ENCODE results near the gene SRPRA. TPM values are rescaled to one million over a fixed set of nuclear protein-coding genes. Genes with fewer than 3 reads are reported as not detected.

Gene SRPRA
- total and polyA plus RNA-seq, 10 of the 15 experiments (the other 5 are each of a cell fraction or from before 2014, with no cell fraction given) = 29.6 to 131 (median 92.8) TPM

DNA sequence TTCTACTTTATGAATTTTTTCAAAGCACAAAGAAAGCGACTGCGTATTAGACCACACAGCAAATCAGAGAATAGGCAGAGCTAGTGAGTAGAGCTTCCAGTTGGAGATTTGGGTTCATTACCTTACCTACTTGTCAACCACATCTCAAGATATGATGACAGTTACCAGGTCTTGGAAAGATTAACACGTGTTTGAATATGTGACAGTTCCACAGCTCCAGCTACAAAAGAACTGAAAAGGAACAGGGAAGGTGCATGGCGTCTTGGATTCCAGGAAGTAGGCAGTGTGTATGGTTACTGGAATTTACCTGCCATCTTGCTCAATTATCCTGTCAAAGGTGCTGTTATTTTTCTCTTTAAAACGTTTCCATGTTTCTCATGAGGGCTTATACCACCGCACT is 19.5 kb upstream of the SRPRA start:
- Histone ChIP-seq H3K79me2 (ENCODE audit: control insufficient read depth, insufficient read depth, low read length) (peaks cover 6% of the 10 kb centered on the region), H3K27ac (ENCODE audit: control insufficient read depth, insufficient read depth) (no peak overlapping the region), H3K4me3 (no peak overlapping the region), H2AFZ (ENCODE audit: control insufficient read depth, low read depth, low read length) (no peak overlapping the region), H3K4me1 (ENCODE audit: control insufficient read depth, insufficient read depth, low read length) (peaks cover 16% of the 10 kb centered on the region), H3K9me3 (replicated peaks; ENCODE audit: control insufficient read depth, insufficient read depth, low read length) (no peaks in the 10 kb centered on the region), H3K4me2 (ENCODE audit: control insufficient read depth, insufficient read depth) (no peak overlapping the region), H3K9ac (ENCODE audit: control insufficient read depth, insufficient read depth, low read length) (no peak overlapping the region), H3K27me3 (replicated peaks in 1 of 2; ENCODE audit: control insufficient read depth in 2 of 2, insufficient read depth in 2 of 2, low read length in 1 of 2) (no peaks in the 10 kb centered on the region), H3K36me3 (ENCODE audit: control insufficient read depth in 2 of 2, insufficient read depth in 2 of 2, low read length in 1 of 2) (peaks cover 6 to 10% of the 10 kb centered on the region in 2 experiments; a peak in 3 of 4 replicates), H4K20me1 (ENCODE audit: control insufficient read depth, insufficient read depth) (no peaks in the 10 kb centered on the region)
- WGBS (ENCODE audit: insufficient coverage, insufficient replicate concordance, low lambda C conversion rate, missing lambda C conversion rate) = 55% methylated on average over 6 of the region's 6 CpGs
- FAIRE-seq (no peak), DNase-seq (ENCODE audit: low read depth, low spot score) (no peak), ATAC-seq (no peak)
- POLR2A ChIA-PET = no interaction called here
- intact Hi-C loops (cut with micrococcal nuclease; ENCODE audit: unreplicated experiment) = no loop called here
- in situ Hi-C loops (cut with MboI) = no loop called here
- TF ChIP-seq TCF12 (IDR thresholded peaks at IDR 0.05; ENCODE audit: low read depth, low read length) (no peak), NR2F1 (conservative IDR thresholded peaks at IDR 0.05) (no peak), MEF2A (IDR thresholded peaks at IDR 0.05; ENCODE audit: insufficient read depth, low read depth, low read length) (no peak), CREM (IDR thresholded peaks at IDR 0.05; ENCODE audit: low read depth) (no peak), BCL11A (IDR thresholded peaks at IDR 0.05; ENCODE audit: low read depth, low read length) (no peak), BACH1 (IDR thresholded peaks at IDR 0.05; ENCODE audit: borderline replicate concordance) (no peak), RAD51 (IDR thresholded peaks at IDR 0.05) (no peak)
- TF ChIP-seq, protein P1, sequence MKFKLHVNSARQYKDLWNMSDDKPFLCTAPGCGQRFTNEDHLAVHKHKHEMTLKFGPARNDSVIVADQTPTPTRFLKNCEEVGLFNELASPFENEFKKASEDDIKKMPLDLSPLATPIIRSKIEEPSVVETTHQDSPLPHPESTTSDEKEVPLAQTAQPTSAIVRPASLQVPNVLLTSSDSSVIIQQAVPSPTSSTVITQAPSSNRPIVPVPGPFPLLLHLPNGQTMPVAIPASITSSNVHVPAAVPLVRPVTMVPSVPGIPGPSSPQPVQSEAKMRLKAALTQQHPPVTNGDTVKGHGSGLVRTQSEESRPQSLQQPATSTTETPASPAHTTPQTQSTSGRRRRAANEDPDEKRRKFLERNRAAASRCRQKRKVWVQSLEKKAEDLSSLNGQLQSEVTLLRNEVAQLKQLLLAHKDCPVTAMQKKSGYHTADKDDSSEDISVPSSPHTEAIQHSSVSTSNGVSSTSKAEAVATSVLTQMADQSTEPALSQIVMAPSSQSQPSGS (IDR thresholded peaks at IDR 0.05; ENCODE audit: low read length) = no peak
- SMC1A ChIA-PET (ENCODE audit: uncharacterized antibody, unreplicated experiment) = no interaction called here
- CTCF ChIA-PET = no interaction called here
- RAD21 ChIA-PET (ENCODE audit: unreplicated experiment) = no interaction called here
- no TSS peak for BruUV-seq (replicated peaks)

Data from GM12878 (cell line).